Heart right ventricle (tissue), 16 donors: Measurements from ENCODE around the gene CDK11B. TPM values are rescaled to one million over a fixed set of nuclear protein-coding genes. Genes with fewer than 3 reads are reported as not detected.

Source experiments
- ATAC-seq, 8 donors: fragments of 200-7000 bp; cut with Tn5 transposase; one replicate each; pipeline ENCODE4 v1.9.1; 2020; ENCODE audit warnings: mild to moderate bottlenecking in 8 of 8, moderate library complexity in 8 of 8, moderate number of reproducible peaks in 1 of 8
- DNase-seq, 2 donors: peaks; one replicate each; pipeline ENCODE4 v3.0.0-alpha.2; 2020
- H3K27ac ChIP-seq, 10 donors: fragments of 200-600 bp; sonication (generic) in 2 of 10; one replicate each; pipeline versions ENCODE4 v1.5.0 to v1.8.0; 2020 to 2022; ENCODE audit warnings: mild to moderate bottlenecking in 3 of 10
- H3K27me3 ChIP-seq, 7 donors: fragments of 200-600 bp; one replicate each; pipeline ENCODE4 v1.8.0; 2021 to 2022; ENCODE audit warnings: mild to moderate bottlenecking in 2 of 7
- H3K36me3 ChIP-seq, 9 donors: fragments of 200-600 bp; sonication (generic) in 1 of 9; one replicate each; pipeline versions ENCODE4 v1.5.0 to v1.8.0; 2020 to 2022; ENCODE audit warnings: mild to moderate bottlenecking in 2 of 9
- H3K4me1 ChIP-seq, 9 donors: fragments of 200-600 bp; sonication (generic) in 1 of 9; one replicate each; pipeline versions ENCODE4 v1.5.0 to v1.8.0; 2020 to 2022; ENCODE audit warnings: mild to moderate bottlenecking in 4 of 9
- H3K4me3 ChIP-seq, 10 donors: fragments of 200-600 bp; sonication (generic) in 2 of 10; one replicate each; pipeline versions ENCODE4 v1.5.0 to v1.8.0; 2020 to 2022; ENCODE audit warnings: mild to moderate bottlenecking in 7 of 10, moderate library complexity in 2 of 10
- H3K9me3 ChIP-seq, 11 donors: fragments of 200-600 bp in 10 of 11; sonication (generic) in 2 of 11; one replicate each; pipeline versions ENCODE4 v1.5.0 to v1.8.0; 2013 to 2022; ENCODE audit warnings: mild to moderate bottlenecking in 2 of 11, control low read depth in 1 of 11, moderate library complexity in 1 of 11
- CTCF ChIP-seq, 9 donors: fragments of 200-600 bp; sonication (generic) in 2 of 9; IDR thresholded peaks; one replicate each; pipeline versions ENCODE4 v1.5.0 to v1.8.0; 2021 to 2022; ENCODE audit warnings: antibody characterized with exemption in 9 of 9, mild to moderate bottlenecking in 5 of 9, moderate library complexity in 1 of 9
- WGBS, 2 donors: extraction: QIAGEN DNeasy Blood & Tissue Kit; methylation state at CpG; one replicate each; pipeline ENCODE4 v1.1.7; 2013; ENCODE audit warnings: inconsistent platforms in 1 of 2; 5-methylcytosine and 5-hydroxymethylcytosine counted together
- intact Hi-C, 10 donors: fragments of 100-400 bp; cut with DNase I; formaldehyde crosslinking; loops; one replicate each; pipeline versions ENCODE4 v1.11.1 to v1.14.2; 2022
- polyA plus RNA-seq, 2 donors: library from polyadenylated mRNA; stranded (reverse); fragments of 200-250 nt; gene quantifications; one replicate each; pipeline ENCODE4 v1.2.3, GENCODE V29; 2013
- total RNA-seq, 10 donors: library from RNA; stranded (reverse); fragmentation: NEBNext Ultra II Directional in 3 of 10; extraction: Animal tissue kit (Norgen Biotek cat#: 25700) in 3 of 10; gene quantifications; one replicate each; pipeline versions ENCODE4 v1.2.1 to v1.2.4, GENCODE V29; 2021 to 2023
- donor health status: Arrhythmogenic right ventricular cardiomyopathy.
- donor health status: ischemic (EF 13 %, LVEDD 7.1; RV severe dilation, severe dysfunction).
- donor health status: healthy with polysubstance abuse.
- donor health status: DM: no; HTN: yes; CAD: no.
- donor health status: DM: no; HTN: no; CAD: no.
- donor health status: ischemic (EF 25% LVEDD 6.9; RV normal size, moderate dysfunction).
- donor health status: ischemic (EF 25% LVEDD 5.7; RV mildly dilated, moderate dysfunction).
- donor health status: healthy.
- donor health status: DM: yes; HTN: yes; CAD: no.
- donor health status: Ischemic cardiomyopathy.
- donor health status: ischemic (EF 35%, LVEDD 5.7; RV mildly dilated, moderate dysfunction).
- donor health status: nonischemic (EF 11% LVEDD 7.7; RV severe dilation, severe dysfunction).
- donor health status: DM: yes; HTN: yes; CAD: no.
- donor health status: PGD.
- donor health status: ischemic (EF 29% LVEDD 5.4; RV normal size, mild dysfunction).
- donor health status: nonischemic (EF 23%, LVEDD 6.1; RV moderate dilation, normal function).

CDK11B gene
- total and polyA plus RNA-seq, 12 donors, result 20.9 to 34.1 (median 24.2) TPM

- no peak for DNase-seq
- H3K36me3 ChIP-seq, result peaks cover 0 to 41% (median 8%) of the 10 kb centered on the region in 9 donors
- 93 to 96% methylated on average over 42 to 48 of the region's 48 CpGs for WGBS, 2 donors
- no peak for TF ChIP-seq CTCF (IDR thresholded peaks at IDR 0.05)
- ATAC-seq, result no peak
- peaks cover 0 to 32% (median 9%) of the 10 kb centered on the region in 7 donors for H3K27me3 ChIP-seq
- no peaks in the 10 kb centered on the region for H3K9me3 ChIP-seq
- peak overlapping the region in 5 of 10 donors; percentile 39 to 83 (median 68) for H3K27ac ChIP-seq
- H3K4me3 ChIP-seq, result no peak overlapping the region
- peaks cover 2 to 38% (median 7%) of the 10 kb centered on the region in 9 donors for H3K4me1 ChIP-seq
- intact Hi-C loops, result no loop called here
Observed at GRCh38 chr1:1626207-1627141, 32.3 kb downstream of the CDK11B start.

- H3K9me3 ChIP-seq, result no peaks in the 10 kb centered on the region
- peaks cover 4 to 38% (median 9%) of the 10 kb centered on the region in 9 donors for H3K4me1 ChIP-seq
- ATAC-seq (peak in 2 of 8 donors; percentile 1 to 8), DNase-seq (no peak)
- H3K36me3 ChIP-seq, result peaks cover 0 to 41% (median 8%) of the 10 kb centered on the region in 9 donors
- peak overlapping the region in 8 of 10 donors; percentile 44 to 83 (median 68) for H3K27ac ChIP-seq
- peak overlapping the region in 6 of 10 donors; percentile 10 to 41 (median 26) for H3K4me3 ChIP-seq
- WGBS, 2 donors, result 80 to 91% methylated on average over 8 of the region's 8 CpGs
- no peak for TF ChIP-seq CTCF (IDR thresholded peaks at IDR 0.05)
- peaks cover 0 to 26% (median 6%) of the 10 kb centered on the region in 7 donors for H3K27me3 ChIP-seq
- intact Hi-C loops, result no loop called here
Observed at GRCh38 chr1:1625824-1626206, 33.0 kb downstream of the CDK11B start.

GRCh38 chr1:1625404-1625775 lies 33.4 kb downstream of the CDK11B start:
- intact Hi-C loops, result no loop called here
- peak in 3 of 8 donors; percentile 0 to 4 (median 1) for ATAC-seq
- H3K9me3 ChIP-seq, result no peaks in the 10 kb centered on the region
- 26 to 67% methylated on average over 23 to 28 of the region's 28 CpGs for WGBS, 2 donors
- peak overlapping the region in 7 of 10 donors; percentile 10 to 41 (median 18) for H3K4me3 ChIP-seq
- TF ChIP-seq CTCF (IDR thresholded peaks at IDR 0.05), result no peak
- H3K27me3 ChIP-seq, result peaks cover 0 to 21% (median 2%) of the 10 kb centered on the region in 7 donors
- H3K4me1 ChIP-seq, result peaks cover 4 to 39% (median 13%) of the 10 kb centered on the region in 9 donors
- peaks cover 0 to 41% (median 8%) of the 10 kb centered on the region in 9 donors for H3K36me3 ChIP-seq
- DNase-seq, result no peak
- H3K27ac ChIP-seq, result peak overlapping the region in 8 of 10 donors; percentile 44 to 83 (median 68)
